Activated CD4-positive, CD25-positive, alpha-beta regulatory T cell treated with anti-CD3 and anti-CD28 coated beads, Interleukin-2, amount 50 U/mL, for 72 hours (primary cell): Measurements from ENCODE around the gene CDK19.

Experiments used
- DNase-seq: peaks from one replicate; pipeline ENCODE4 v3.0.0; 2021

Gene CDK19

DNA sequence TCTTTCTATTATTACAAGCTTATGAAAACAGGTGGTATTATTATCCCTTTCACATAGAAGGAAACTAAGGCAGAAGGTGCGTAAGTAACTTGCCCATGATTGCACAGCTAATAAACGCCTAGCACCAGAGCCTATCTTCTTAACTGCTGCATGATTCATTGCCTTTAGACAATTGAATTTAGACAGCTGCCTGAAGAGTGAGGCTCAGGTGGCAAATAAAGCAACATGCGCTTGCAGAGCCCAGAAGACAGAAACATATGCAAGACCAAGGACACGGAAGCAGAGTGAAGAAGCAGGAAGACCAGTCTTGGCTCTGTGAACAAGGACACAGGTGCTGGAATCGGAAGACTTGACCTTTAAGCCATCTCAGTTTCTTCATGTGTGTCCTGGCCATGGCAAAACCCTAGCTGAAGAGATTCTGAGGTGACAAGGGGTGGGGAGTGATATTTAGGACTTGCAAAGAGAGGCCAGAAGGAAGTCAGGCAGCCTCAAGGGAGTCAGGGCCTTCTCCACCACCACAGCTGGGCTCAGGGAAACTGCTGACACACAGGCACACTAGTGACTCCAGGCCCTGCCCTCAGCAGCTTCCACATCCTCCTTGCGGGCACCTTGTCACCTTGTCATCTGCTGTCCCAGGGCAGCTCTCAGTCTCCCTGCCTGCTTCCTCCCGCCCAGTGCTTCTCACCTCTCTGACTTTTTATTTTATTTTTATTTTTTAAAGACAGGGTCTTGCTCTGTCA, 247.1 kb downstream of the CDK19 start:
- no peak for DNase-seq

DNA sequence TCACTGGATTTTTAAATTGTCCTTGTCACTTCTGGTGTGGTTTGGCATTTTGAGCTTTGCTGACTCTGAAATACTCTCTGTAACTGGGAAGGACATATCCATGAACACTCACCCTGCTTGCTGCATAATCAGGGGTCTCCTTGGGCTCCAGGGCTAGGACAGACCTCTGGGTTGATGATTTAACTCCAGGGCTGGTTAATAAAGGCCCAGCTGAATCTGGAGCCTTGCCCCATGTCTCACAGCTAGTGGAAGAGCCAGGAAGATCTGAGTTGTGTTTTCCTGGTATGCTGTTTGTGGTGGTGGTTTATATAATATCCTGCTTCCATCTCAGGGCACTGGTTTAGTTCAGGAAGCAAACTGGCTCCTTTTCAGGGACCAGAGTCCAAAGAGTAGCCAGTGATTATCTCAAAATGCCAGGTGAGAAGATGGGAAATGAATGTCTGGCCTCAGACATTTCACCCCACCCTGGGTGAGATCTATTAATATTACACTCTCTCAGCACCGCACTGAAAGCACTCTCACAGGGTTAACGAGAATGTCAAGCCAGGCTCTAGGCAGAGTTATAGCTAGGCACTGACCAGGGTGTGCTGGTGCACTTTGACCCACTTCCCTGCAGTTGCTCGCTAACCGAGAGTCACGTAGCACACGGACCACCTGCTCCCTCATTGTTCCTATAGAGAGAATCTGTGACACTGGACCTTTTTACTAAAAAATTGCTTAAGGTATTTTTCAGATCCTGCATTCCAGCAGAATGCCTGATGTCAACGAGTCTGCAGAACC, 248.7 kb downstream of the CDK19 start:
- no peak for DNase-seq

DNA sequence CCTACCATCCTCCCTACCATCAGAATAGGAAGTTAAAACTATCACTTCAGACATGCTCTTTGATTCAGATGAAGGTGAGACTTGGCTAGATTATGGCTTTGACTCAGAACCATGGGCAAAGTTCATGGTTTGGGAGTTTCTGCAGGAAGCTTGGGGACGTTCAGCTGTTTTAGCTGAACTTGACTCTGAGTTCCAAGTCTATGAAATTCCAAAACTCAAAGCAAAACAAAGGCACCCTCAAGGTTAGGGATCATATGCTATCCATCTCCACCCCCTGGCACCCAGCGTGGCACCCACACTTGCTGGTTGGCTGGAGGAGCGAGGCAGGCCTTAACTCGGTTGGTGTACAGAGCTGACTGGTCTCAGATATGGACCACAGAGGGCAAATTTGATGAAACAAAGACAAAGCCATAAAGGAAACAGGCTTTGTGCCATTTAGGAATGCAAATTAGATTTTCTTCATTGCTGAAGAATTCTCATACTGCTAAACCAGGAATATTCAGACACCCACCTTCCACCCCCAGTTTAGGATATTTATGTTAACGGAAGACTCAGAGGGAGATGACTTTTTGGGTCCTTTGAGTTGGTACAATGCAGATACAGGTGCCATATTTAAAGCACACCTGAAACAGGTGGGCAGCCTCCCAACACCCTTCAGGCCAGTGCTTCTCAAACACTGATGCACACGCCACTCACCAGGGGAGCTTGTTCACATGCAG, 250.4 kb downstream of the CDK19 start:
- DNase-seq = no peak

DNA sequence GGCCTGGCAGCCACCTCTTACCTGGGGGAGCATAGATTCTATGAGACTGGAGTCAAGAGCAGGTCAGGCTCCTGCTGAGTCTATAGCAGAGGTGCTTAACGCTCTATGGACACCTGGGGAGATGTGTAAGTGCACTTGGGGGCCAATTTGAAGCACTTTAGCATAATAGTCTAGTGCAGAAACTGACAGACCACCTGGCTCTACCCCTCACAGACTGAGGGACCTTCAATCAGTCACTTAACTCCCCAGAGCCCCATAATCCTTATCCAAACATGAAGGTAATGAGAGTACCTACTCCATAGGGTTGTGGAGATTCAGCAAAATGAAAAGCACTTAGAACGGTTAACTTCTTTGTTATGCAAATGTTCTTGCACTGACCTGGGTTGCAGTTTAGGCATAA, 251.6 kb downstream of the CDK19 start:
- no peak for DNase-seq

DNA sequence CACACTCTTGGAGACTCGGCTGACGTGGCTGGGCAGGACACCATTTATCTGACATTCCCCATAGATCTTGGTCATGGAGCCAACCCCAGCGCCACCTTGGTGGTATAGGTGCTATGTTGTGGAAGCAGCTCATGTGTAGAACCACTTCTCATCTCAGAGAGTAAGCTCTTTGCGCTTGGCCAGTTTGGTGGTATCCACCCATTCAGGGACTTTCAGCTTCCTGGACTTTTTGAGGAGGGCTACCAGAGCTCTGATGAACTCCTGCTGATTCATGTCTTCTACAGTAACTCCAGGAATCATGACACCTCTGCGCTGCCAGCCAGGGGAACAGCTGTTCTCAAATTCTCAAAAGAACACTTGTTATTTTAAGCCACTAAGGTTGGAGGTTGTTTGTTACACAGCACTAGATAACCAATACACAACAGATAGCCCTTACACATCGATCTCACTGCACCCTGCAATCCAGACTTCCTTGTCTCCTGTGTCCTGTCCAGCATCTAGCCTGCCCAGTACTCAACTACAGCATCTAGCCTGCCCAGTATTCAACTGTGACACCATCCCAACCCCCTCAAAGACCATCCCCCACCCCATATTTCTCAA, 252.9 kb downstream of the CDK19 start:
- no peak for DNase-seq

DNA sequence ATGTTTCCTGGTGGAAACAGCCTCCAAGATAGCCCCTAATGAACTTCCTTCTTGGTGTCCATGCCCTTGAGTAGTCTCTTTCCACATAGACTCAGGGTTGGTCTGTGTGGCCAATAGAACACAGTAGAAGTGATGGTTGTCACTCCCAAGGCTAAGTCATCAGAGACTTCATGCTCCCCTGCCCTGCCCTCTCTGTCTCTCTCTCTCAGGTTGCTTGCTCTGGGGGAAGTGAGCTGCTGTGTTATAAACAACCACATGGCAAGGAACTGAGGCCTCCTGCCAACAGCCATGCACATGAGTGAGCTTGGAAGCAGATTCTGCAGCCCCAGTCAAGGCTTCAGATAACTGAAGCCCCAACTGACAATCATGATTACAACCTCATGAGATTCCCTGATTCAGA, 253.6 kb downstream of the CDK19 start:
- no peak for DNase-seq

DNA sequence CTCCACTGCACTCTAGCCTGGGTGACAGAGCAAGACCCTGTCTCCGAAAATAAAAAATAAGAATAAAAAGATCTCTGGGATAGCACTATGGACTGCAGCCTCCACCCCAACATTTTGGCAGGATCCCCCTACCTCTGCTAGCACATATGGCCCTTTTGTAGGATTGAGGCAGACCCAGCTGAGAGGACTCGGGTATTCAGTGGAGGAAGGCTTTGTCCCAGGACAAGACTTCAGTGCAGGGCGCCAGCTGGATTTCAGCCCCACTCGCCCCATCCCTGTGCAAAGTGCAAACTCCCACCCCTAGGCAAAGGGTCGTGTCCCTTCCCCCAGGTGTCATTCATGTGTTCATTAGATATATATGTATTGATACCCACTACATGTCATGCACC, 254.3 kb downstream of the CDK19 start:
- DNase-seq = no peak

DNA sequence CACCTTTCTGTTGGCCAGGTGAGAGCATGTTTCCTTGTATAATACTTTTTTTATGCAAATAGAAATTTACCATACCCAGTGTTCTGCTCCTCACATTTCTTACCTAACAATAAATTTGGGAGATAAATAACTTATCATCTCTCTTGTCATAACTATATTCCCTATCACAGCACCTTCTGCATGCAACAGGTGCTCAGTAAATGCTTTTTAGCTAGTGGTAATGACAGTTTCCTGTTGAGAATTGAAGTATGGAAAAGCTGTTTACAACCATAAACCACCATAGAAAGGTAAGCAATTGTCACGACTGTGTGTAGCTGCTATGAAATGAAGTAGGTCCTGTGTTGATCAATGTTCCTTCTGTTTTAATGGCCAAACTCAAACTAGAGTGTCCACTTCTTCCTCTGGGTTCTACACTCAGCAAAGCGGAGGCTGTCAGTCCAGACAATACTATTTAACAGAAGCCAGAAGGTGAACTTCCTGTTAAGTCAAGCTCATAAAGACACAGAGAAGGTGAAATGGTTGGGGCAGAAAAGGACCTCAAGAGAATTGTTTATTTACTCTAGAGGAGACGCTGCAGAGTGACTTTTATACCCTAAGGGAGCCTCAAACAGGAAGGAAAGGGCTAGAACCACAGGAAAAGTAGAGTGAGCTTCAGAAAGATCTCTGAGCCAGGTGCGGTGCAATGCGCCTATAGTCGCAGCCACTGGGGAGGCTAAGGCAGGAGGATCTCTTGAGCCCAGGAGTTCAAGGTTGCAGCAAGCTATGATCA, 254.8 kb downstream of the CDK19 start:
- no peak for DNase-seq
